ENCODE results near the gene PIBF1.

- no peak for TF ChIP-seq YY1 (IDR thresholded peaks at IDR 0.05; ENCODE audit: insufficient read depth, insufficient read length)
- no peak for TF ChIP-seq ZNF274 (IDR thresholded peaks at IDR 0.05; ENCODE audit: low read depth, low read length)
- TF ChIP-seq SUZ12 (IDR thresholded peaks at IDR 0.05; ENCODE audit: extremely low read depth, insufficient read depth, insufficient read length): no peak
These were observed 263.1 kb downstream of the PIBF1 start for GRCh38 chr13:73045031-73045430.
